Right ventricle myocardium superior (tissue), 1 donor: ENCODE results near the gene LCE7A. TPM values are rescaled to one million over a fixed set of nuclear protein-coding genes. Genes with fewer than 3 reads are reported as not detected.

Experiments
- ATAC-seq: fragments of 200-7000 bp; cut with Tn5 transposase; one replicate; pipeline ENCODE4 v1.9.1; 2020; ENCODE audit warnings: mild to moderate bottlenecking; ENCODE audit not compliant: poor library complexity
- DNase-seq: peaks from one replicate; pipeline ENCODE4 v3.0.0-alpha.2; 2020
- intact Hi-C: fragments of 100-400 bp; cut with DNase I; formaldehyde crosslinking; loops from one replicate; pipeline ENCODE4 v1.11.2; 2022
- long read RNA-seq: library from polyadenylated mRNA; unstranded; transcript quantifications from one replicate; pipeline ENCODE4 v2.0.0, GENCODE V29; 2021
- total RNA-seq: library from RNA; stranded (reverse); fragmentation: NEBNext Ultra II Directional; extraction: Animal tissue kit (Norgen Biotek cat#: 25700); gene quantifications from one replicate; pipeline ENCODE4 v1.2.1, GENCODE V29; 2021
- donor health status: DM: no; HTN: yes; CAD: no; lungs with severe emphysema.

Gene LCE7A, protein sequence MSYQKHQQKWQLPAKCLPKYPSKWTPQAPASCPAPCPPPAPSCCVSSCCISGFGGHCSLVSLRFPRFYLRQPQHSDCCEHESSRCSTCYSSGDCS
- not detected for total RNA-seq
- long read RNA-seq = 0 reads

DNA sequence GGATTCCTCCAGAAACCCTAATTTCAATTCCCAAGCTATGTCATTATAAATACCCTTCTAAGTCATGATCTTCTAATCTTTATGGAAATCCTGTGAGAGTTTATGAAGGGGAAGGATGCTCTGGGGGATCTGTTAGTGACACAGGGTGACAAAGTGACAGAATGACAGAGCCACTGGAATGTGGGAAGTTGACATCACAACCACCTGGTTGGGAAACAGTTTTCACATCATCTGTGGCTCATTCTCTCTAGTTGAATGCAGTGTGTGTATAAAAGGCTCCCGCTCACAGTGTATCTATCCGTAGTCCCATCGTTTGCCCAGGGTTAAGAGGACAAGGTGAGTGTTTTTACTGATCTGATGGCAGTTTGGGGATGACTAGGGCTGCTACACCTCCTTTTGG, at the start of gene LCE7A:
TSS of gene LCE7A (plus strand) at position 301 of the 400 bp plus-strand sequence. CDS start 702 bp downstream, outside the sequence.
- no peak for DNase-seq
- no peak for ATAC-seq
- intact Hi-C loops = loop anchor here (10.0 kb wide), 2 partner anchors 155 to 365 kb away; partner anchors contain the start of gene LCE4A

GRCh38 chr1:152811050-152811449, 48.7 kb upstream of the LCE7A start:
- intact Hi-C loops = no loop called here
- DNase-seq (no peak), ATAC-seq (no peak)

DNA sequence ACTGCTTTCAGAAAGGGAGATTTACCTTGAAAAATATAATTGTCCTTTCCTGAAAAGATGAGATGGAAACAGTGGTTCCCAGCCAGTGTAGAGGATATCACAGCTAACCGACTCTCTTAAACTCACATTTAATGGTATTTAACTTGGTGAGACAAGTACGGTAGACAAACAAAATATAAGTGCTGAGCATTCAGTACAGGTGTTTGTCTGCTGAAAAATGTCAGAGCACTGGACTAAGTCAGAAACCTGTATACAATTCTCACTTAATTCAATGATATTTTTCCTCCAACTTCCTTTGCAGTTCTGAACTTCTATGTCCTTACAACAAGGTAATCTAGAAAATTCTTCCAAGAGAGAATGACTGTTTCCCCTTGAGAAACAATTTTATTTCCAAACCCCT, 48.1 kb upstream of the LCE7A start, which contains the start of gene LCE1B:
TSS of gene LCE1B (plus strand) at position 301 of the 400 bp plus-strand sequence. CDS start 476 bp downstream, outside the sequence.
- no peak for ATAC-seq
- DNase-seq = no peak
- intact Hi-C loops = no loop called here

DNA sequence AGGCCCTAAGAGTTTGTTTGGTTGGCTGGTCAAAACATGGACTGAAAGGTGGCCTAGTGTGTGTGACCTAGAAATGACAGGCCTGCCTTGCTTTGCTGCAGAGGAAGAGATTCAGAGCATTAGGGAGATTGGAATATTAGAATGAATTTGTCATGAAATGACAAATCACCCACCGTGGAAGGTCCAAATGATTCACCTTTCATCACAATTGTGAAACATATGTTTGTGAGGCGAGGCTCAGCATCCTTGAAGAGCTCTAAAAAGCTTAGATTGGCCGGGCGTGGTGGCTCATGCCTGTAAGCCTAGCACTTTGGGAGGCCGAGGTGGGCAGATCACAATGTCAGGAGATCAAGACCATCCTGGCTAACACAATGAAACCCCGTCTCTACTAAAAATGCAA, 42.5 kb upstream of the LCE7A start:
- DNase-seq = no peak
- no peak for ATAC-seq
- intact Hi-C loops = no loop called here

- no peak for ATAC-seq
- intact Hi-C loops = no loop called here
- no peak for DNase-seq
Observed at GRCh38 chr1:152823294-152823693, 36.5 kb upstream of the LCE7A start.

- no peak for ATAC-seq
- intact Hi-C loops = no loop called here
- no peak for DNase-seq
Observed at GRCh38 chr1:152824964-152825363, 34.8 kb upstream of the LCE7A start.

- no peak for DNase-seq
- no peak for ATAC-seq
- intact Hi-C loops = no loop called here
Observed at GRCh38 chr1:152827173-152827572, 32.6 kb upstream of the LCE7A start, which contains the start of gene LCE1A. LCE1A (plus strand) TSS chr1:152827473; CDS start chr1:152827473, 0 bp downstream.

GRCh38 chr1:152836870-152837269, 22.9 kb upstream of the LCE7A start:
- intact Hi-C loops = no loop called here
- no peak for DNase-seq
- no peak for ATAC-seq

DNA sequence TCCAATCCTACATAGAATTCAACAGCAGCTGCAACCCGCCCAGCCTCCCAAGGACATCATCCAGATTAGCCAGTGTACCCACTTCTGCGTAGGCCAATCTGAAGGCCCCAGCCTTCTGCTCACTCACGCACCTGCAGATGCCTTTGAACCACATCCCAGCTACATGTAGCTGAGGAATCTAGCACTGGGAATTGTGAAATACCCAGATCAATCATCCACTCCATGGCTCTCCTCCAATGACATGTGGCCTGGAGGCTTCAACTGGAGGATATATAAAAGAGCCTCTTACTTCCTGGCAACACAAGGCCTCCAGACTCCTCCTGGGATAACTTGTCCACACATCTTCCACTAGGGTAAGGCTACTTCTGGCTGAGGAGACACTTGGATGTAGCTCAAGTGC, 17.2 kb upstream of the LCE7A start, which contains the start of gene LCE6A:
TSS of gene LCE6A (plus strand) at position 301 of the 400 bp plus-strand sequence. CDS start 665 bp downstream, outside the sequence.
- no peak for DNase-seq
- ATAC-seq = no peak
- intact Hi-C loops = no loop called here

- DNase-seq = no peak
- no peak for ATAC-seq
- intact Hi-C loops = loop anchor here (10.0 kb wide), 1 partner anchor 151 kb away; the partner anchor contains the start of gene LCE4A
Observed at GRCh38 chr1:152855661-152856060, 4.1 kb upstream of the LCE7A start.

GRCh38 chr1:152858062-152858461, 1.7 kb upstream of the LCE7A start:
- ATAC-seq = no peak
- intact Hi-C loops = loop anchor here (10.0 kb wide), 1 partner anchor 153 kb away; the partner anchor contains the start of gene LCE4A
- DNase-seq = no peak

DNA sequence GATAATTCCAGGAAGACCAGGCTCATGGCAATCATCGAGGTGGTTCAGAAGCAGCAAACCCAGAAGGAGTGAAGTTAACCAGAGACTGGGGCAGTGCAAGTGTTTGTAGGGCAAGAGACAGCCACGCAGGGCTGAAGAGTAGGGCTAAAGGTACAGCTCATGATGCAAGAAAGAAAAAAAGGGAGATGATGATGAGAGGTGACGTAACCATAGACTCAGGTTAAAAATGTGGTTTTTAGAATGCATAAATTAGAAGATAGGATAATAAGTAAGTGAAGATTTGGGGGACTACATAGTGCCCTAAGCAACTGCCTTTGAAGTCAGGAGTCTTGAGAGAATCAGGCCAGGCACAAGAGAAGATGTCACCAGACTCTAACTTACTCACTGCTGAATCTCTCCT, 333 bp downstream of the LCE7A start:
- ATAC-seq = no peak
- intact Hi-C loops = loop anchor here (10.0 kb wide), 1 partner anchor 365 kb away; no protein-coding TSS in a partner anchor
- DNase-seq = no peak

DNA sequence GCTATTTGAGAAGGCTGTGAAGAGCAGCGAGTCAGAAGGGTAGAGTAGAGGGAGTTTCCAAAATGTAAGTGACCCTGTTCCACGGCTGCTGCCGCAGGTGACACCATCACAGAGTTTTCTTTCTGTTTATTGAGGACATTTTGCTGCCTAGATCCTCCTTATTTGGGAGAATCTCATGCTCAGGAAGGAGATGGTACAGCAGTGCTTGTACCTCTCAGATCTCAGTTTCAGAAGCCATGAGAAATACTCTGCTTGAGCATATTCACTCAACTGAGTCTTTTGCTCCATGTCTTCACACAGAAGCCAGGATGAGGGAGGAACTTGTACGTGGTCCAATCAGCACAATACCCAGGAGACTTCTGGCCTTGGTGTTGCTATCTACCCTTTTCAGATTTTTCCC, 1.6 kb downstream of the LCE7A start:
- no peak for DNase-seq
- no peak for ATAC-seq
- intact Hi-C loops = loop anchor here (10.0 kb wide), 1 partner anchor 363 kb away; no protein-coding TSS in a partner anchor

- ATAC-seq (no peak), DNase-seq (no peak)
- intact Hi-C loops = loop anchor here (10.0 kb wide), 1 partner anchor 360 kb away; no protein-coding TSS in a partner anchor
Observed at GRCh38 chr1:152864443-152864842, 4.6 kb downstream of the LCE7A start.

- ATAC-seq (no peak), DNase-seq (no peak)
- intact Hi-C loops = loop anchor here (10.0 kb wide), 1 partner anchor 358 kb away; no protein-coding TSS in a partner anchor
Observed at GRCh38 chr1:152866321-152866720, 6.5 kb downstream of the LCE7A start.

GRCh38 chr1:152869808-152870419, 10.1 kb downstream of the LCE7A start:
- DNase-seq = peak; percentile 48
- intact Hi-C loops = loop anchor here (10.0 kb wide), 1 partner anchor 355 kb away; no protein-coding TSS in a partner anchor

DNA sequence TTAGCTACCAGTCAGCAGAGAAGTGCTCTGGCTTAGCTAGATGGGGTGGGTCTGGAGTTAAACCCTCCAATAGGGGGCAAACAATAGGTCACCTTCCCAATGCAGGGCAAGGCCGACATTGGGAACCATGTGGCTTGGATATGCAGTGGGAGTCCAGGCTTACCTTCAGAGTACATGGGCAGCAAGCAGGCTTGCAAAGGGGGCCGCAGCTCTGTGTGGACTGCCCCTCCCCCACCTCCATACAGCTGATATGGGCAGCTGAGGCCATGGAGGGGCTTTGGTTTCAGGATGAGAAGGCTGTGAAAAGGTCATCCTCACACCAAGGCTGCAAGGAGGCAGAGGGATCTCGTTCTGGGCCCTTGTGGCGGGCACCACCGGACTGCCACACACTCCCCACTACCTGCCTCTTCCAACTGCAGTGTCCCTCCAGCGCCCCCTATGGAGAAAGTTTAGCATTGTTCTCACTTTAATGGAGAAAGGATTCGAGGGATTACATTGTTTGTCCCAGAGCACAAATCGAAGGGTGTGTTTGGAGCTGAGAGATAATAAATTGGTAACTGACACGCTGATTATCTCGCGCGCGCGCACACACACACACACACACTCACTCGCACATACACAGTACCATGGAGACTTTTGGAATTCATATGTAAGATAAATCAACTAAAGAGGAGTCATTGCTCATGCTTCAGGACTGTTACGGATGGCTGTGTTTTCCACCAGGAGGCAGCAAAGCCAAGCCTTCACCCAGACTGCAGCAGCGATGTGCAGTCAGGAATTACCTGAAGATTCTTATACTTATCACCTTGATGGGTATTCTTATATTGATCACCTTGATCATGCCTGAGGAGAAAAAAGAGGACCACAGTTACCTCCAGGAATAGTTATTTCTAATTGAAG, 11.3 kb downstream of the LCE7A start:
- DNase-seq (no peak), ATAC-seq (no peak)
- intact Hi-C loops = no loop called here

More at GRCh38 chr1:152869808-152870419, 10.1 kb downstream of the LCE7A start:
- no peak for ATAC-seq

DNA sequence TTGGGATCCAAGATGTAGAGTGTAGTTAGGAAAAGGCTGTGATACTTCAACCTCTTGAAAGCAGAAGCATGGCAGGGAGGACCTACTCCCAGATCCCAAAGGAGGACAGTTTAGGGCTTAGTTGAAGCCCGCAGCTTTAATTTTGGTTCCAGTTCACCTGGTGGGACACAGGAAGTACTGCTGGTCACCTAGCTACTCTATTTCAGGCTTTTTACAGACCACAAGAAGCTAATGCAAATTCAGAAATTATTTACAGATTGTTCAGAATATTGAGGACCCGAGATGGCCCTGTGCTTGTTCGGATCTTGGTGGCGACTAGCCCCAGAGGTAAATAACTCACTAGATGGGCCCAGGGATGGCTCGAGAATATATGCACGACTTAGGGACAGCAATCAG, 11.9 kb downstream of the LCE7A start:
- DNase-seq (no peak), ATAC-seq (no peak)
- intact Hi-C loops = no loop called here

DNA sequence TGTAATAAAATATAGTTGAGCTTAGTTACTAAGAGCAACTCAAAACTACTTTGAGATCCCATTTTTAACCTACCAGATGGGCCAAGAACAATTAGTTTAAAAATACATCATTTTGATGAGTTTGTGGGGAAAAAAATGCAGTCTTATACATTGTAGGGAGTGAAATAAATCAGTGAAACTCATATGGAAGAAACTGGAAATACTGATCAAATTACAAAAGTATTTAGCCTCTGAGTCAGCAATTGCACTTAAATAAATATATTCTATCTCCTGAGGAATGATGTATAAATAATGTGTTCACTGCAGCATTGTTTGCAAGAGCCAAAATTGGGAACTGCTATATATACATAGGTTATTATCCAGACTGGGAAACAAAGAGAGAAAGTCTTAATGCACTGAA, 13.7 kb downstream of the LCE7A start:
- ATAC-seq (no peak), DNase-seq (no peak)
- intact Hi-C loops = no loop called here
